CD4-positive, alpha-beta T cell treated with Interferon gamma for 1 hour (primary cell): ENCODE measurements around the gene ATP8A2.
"Not testable (repeated sequence)": the region's sequence is repeated elsewhere in the genome, so short reads cannot be mapped to it uniquely, and the experiment has no call there.

ENCODE experiments used
- DNase-seq: peaks from one replicate; pipeline ENCODE4 v3.0.0-alpha.2; 2020

Gene ATP8A2

DNA sequence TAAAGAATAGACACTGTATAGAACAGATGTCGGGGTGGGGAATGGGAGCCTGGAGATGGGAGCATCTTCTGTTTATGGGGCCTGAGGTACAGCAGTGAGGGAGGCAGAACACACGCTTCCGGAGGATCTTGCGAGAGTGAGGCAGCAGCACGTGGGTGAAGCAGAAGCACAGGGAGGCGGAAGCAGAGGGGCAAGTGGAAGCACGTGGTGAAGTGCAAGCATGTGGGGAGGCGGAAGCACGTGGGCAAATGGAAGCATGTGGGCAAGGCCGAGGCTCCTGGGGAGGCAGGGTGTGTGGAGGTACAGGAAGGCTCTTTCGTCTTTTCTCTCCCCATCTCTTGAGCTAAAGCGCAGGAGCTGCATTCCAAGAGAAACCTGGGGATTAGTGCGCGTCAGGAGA, 198.4 kb downstream of the ATP8A2 start:
- no peak for DNase-seq

DNA sequence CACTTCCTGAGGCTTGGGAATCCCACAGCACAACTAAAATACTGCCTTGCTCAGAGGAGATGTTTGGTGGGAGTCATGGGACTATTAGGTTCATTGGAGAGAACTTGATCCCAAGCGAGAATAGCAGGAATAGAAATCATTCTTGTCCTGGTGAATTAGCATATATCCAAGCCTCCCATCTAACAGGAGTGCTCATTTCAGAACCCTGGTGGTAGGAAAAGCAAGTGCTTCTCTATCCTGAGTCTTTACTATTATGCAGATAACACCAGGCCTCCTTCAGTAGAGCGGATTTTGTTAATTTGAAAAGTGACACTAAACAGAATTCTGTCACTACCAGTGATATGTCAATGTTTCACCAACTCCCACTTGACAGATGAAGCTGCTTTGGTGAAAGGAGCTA, 199.5 kb downstream of the ATP8A2 start:
- no peak for DNase-seq

DNA sequence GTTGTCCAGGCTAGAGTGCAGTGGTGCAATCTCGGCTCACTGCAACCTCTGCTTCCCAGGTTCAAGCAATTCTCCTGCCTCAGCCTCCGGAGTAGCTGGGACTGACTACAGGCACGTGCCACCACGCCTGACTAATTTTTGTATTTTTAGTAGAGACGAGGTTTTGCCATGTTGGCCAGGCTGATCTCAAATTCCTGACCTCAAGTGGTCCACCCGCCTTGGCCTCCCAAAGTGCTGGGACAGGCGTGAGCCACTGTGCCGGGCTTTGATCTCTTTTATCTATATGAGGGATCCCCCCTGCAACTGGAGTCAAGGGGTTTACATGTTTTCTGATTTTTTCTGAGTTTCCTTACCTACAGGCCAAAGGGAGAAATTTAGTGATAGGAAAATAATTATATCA, 200.4 kb downstream of the ATP8A2 start:
- not testable (repeated sequence) for DNase-seq

DNA sequence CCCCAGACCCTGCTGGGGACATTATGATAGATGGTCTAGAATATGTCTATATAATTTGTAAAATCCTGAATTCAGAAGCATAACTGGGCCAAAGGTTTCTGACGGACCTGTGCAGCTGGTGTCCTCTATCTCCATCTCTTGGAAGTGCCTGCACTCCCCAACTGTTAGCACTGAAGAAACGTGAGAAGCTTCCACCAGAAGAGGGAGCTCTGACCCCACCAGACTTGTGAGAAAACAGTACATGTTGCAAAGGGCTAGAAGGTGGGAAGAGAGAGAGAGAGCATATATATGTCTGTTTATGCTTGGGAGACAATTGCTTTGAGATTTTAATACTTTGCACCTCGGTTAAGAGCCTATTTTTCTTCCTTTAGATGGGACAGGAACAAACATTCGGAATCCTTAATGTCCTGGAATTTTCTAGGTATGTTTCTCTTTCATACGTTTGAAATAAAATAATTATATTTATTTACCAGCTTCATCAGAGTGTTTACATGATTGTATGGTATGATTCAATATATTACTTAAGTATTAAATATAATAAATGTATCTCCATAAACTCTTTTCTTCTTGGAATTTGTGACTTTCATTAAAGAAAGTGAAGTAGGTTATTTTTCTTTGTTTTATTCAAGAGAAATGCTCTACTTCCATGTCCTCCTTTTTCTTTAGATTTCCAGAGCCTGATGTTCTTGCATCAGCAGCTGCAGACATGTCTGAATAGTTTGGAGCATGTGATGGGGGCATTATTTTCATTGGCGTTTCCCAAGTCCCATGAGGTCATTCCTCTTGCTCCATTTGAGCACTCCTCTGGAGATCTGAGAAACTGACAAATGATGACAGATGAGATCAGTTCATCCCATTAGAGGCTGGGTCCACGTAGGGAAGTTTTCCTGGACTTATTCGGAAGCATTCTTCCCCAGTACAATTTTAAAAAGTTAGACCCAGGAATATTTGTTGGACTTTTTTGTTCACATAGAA, 202.9 kb downstream of the ATP8A2 start:
- DNase-seq, result peak; percentile 39

DNA sequence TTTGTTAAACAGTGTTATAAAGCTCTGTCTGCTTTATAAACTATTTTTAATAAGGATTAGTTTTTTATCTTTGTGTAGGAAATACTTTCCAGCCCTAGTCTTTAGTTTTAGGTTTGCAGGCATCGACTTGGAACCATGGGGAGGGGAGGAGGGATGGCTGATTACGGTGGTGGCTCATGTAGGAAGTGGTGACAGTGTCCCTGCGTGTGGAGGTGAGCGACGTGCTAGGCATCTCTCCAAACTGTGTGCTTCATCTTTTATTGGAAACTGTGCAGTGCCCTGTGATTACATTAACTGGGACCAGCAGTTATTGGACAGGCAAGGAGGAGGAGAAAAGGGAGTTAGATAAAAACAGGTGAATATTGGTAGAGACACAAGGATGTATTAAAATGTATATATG, 203.8 kb downstream of the ATP8A2 start:
- no peak for DNase-seq

DNA sequence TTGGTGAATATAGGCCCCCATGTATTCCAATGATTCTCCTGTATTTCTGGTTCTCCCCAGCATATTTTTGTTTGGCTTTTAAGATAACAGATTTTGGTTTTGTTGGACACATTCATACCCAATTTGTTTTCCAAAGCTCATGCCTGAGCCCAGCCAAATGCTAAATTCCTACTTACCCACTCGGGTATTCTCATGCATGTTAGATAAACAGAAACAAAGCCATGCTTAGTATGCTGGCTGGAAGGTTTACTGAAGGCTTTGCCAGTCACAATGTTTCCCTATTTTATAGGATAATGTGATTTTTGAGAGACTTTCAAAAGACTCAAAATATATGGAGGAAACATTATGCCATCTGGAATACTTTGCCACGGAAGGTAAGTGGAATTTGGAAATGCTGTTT, 206.8 kb downstream of the ATP8A2 start:
- DNase-seq, result no peak

DNA sequence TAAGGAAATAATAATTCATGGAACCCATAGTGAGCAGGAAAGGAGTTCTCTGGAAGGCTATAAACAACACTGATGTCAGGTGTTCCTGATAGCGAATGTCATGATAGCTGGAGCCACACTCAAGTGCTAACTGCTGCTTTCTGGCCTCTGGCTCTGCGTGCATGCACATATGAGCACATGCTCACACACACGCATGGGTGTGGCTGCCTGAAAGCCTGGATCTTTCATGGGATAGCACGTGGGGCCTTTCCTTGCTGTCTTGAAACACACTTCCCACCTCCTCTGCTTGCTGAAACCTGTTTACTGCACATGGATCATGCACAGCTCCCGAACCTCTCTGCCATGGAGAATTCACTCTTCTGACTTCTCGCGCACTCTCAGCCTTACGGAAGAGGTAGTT, 207.4 kb downstream of the ATP8A2 start:
- no peak for DNase-seq

DNA sequence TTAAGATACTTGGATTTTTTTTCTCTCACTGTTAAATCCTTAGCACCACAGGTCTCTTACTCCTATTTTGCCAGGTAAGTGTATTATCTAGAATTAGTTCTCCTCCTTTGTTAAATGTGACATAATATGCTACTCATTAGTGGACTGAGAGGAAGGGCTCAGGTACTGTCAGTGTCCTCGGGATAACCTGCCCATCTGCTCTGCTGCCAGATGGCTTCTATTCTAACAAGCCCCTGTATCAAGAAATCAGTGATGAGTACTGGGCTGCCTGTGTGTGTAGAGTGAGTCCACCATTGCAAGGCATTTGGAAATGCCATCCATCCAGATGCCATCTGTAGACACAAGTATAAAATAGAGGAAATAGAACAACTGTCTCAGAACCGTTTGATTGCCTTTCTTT, 209.6 kb downstream of the ATP8A2 start:
- no peak for DNase-seq

DNA sequence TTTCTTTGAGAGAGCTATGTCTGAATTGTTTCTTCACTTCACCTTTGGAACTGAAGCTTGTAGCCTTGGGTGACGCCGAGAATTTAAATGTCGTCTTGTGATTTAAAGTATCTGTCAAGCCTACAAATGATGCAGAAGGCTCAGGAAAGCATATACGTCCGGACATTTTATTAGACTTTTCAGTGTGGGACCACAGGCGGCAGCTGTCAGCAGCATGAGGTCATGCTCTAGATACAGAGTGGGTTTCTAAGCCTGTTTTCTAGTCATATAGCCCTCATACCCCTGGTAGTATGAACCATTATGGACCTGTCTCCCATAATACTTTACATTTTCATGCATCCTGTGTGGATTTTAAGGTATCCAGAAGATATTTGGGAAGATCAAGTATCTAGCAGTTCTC, 212.3 kb downstream of the ATP8A2 start:
- DNase-seq, result no peak

DNA sequence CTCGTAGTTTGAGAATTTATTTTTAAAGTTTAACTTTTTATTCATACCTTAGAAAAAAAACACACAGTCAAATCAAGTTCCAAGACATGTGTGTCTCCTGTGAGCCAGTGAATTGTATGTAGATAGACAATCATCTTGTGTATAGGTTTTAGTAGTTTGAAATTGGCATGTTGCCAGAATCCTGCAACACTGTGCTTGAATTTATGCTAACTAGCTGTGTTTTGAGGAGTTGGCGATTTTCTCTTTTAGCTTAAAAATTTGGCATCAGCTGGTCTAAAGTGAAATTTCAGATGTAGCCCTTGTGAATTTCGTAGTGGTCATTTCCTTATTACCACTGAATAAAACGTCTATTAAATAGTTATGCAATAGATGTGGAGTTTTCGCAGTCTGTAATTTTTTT, 213.2 kb downstream of the ATP8A2 start:
- no peak for DNase-seq

DNA sequence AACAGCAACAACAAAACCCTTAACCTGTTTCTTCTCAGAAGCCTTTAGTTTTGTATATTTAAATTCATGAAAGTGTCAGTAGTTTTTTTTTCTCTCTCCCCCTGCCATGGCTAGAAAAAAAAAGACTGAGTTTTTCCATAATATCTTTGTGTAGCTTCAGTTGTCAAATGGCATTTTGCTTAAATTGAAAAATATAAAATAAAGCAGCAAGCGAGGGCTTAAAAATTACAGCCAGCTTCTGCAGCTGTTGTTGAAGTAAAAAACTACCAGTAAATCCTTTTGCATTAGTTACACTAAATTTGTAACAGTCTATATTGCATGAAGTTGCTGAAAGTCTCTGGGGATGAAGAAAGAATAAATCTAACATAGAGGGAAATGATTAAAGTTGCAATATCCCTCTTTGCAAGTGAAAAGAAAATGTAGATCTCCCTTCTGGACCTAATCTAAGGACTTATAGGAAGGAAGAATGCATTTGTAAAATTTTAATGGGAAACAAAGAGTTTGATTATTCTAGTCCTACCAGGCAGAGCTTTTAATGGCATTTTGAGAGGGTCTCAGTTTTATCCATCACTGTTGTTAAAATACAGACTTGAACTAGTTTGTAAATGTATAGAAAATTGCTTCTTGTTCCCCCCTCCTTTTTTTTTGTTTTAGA, 215.7 kb downstream of the ATP8A2 start:
- no peak for DNase-seq

DNA sequence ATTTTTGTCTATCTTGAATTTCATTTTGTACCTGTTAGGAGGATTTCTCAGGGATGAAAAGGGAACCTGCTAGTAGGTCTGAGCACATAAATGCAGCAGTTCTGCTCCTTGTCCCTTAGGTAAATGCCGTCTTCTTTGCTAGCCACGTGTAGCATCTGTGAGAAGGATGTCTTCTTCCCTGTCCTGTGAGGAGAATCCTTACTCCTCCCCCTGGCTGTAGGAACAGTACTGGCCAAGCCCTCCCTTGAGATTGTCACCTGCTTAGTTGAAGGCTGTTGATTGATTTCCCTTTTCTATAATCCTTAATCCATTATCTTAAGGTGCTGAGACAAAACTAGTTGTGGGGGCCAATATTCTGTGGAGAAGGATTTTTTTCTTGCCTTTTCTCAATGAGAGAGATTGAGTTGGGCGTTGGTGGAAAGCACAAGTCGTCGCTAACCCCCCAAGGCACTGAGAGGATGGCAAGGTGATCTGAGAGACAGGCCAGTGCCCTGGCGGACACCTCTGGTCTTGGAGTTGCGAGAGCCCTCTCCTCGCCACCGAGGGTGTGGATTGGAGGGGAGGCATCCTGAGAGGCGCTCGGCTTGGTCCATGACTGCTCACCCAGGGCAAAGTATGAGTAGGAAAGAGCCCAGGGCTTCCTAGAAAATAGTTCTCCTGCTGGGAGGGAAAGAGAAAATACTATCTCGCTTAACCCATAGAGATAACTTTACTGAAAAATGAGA, 216.7 kb downstream of the ATP8A2 start:
- no peak for DNase-seq

DNA sequence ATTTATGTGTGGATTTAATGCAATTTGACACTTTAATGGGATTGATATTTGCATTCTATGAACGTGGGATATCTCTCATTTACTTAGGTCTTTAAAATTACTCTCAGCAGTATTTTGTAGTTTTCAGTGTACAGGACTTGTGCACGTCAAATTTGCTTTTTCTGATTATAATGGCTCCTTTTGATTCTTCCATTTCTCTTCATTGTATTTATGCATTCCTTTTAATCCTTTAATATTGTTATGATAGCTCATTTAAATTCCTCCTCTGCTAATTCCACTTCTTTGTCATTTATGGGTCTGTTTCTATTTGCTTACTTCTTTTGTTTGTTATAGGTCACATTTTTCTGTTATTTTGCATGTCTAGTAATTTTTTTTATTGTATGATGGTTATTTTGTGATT, 226.6 kb downstream of the ATP8A2 start:
- no peak for DNase-seq

DNA sequence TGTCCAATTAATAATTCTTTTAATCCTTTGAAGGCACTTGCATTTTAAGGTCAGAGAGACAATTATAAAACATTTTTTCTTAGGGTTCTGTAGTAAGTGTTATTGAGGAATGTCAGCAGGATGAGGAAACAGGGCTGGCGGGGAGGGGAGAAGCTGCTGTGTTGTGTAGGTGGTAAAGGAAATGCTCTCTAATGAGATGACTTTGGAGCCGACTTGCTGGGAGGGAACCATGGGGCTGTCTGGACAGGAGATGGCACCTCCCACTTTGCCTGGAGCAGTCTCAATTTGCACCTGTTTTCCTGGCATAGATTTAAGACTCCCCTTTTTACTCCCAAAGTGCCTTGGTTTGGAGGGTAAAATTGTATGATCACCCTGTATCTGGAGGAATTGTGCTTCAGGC, 230.4 kb downstream of the ATP8A2 start:
- no peak for DNase-seq

DNA sequence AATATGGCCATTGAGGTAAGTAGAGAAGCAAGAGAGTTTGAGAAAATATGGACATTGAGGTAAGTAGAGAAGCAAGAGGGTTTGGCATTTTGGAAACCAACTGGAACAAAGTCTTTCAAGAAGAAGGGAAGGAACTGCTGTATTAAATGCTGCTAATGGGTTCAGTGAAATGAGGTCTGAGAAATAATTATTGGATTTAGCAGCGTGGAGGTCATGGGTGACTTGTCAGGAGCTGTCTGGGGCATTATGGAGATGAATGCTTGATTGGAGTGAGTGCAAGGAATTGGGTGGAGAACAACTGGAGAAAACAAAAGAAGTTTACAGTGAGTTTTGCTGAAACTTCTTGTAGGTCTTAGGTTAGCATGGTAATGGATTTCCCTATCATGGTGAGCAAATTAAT, 232.3 kb downstream of the ATP8A2 start:
- no peak for DNase-seq

DNA sequence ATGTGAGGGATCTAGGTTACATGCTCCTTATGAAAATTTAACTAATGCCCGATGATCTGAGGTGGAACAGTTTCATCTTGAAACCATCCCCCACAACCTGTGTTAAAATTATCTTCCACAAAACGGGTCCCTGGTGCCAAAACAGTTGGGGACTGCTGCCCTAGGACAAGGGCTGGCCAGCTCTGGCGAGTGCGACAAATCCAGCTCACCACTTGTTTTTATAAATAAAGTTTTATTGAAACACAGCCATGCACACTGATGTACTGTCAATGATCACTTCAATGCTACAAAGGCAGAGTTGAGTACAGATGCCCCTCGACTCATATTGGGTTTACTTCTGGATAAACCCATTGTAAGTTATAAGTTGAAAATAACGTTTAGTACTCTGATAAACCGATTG, 235.3 kb downstream of the ATP8A2 start:
- DNase-seq, result no peak

DNA sequence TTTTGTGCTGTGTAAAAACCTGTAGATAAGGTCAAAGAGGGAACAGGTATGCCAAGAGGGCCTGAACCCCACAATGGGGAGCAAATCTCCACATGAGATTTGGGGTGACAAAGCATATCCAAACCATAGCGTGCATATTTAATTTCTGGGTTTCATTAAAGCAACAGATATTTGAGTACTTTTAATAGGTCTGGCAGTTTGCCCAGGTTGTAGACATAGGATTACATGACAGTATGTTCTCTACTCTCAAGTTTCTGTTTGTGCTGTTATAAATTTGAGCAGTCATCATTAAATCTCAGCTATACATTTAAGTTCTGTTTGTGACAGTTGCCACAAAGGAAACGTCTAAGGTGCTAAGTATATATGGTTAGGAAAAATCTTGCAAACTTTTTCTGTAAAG, 236.4 kb downstream of the ATP8A2 start:
- DNase-seq, result no peak

DNA sequence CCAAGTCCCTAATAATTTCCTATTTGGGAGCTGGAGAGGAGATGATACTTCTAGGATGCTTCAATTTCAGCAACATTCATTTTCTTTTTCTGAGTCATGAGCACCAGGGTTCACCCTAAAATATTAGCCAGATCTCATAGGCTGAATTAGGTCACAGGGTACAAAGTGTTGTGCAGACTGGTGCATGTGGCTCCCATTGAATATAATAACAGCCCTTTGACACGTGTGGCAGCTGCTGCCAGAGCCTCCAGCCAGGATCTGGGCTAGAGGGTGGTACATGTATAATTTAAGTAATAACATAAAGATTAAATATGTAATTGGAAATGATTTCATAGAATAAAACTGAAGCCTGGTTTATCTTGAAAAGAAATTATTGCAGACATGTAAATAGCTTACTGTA, 244.9 kb downstream of the ATP8A2 start:
- DNase-seq, result no peak

DNA sequence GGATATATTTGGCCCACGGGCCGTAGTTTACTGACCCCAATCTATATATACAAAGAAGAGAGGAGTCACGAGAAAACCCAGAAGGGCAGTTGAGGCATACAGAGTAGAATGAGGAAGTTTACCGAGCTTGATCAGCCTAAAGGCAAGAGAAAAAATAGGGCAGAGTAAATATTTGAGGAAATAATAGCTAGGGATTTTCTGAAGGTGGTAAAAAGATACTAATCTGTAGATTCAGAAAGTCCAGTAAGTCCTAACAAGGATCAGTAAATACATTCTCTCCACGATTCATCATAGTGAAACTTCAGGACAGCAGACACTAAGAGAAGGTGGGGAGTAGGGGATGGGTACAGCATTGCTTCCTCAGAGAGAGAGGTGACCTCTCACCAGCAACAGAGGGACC, 248.1 kb downstream of the ATP8A2 start:
- no peak for DNase-seq

DNA sequence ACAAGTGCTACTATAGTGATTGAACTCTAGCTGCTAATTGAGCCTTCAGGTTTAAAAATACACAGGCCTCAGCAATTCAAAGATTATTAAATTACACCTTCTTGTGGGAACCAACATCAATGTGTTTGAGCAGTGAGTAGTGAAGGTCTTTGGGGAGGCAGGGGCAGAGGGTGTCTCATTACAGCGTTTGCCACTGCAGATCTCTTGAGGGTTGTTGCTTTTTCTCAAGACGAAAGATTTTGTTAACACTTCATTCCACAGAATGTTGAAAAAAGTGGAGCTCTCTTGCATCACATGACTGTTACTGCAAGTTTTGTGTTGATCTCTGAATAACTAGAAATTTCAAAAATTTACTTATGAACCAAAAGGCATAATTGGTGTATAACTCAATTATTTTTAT, 253.6 kb downstream of the ATP8A2 start:
- no peak for DNase-seq

DNA sequence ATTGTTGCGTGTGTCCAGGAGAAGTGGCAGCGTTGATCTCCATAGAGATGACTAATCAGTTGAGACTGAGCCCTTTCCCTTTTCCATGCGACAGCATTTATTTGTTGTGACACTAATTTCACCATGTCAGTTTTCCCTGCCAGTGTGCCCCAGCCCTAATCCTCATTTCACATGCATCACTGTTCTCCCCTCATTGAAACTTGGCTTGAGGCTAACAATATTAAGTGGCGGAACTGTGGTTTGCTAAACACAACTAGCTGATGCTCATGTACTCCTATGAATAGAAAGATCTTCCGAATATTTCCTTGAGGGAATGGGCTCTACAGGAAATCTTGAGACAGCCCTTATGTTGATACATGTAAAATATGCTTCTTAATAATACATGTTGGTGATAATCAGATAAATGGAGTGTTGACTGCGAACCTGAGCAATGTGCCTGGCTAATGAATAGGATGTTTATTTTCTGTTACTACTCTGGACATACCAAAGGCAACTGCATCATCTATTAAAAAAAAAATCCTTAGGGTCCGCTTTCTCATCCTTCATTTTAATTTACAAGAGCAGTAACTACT, 258.6 kb downstream of the ATP8A2 start:
- no peak for DNase-seq

DNA sequence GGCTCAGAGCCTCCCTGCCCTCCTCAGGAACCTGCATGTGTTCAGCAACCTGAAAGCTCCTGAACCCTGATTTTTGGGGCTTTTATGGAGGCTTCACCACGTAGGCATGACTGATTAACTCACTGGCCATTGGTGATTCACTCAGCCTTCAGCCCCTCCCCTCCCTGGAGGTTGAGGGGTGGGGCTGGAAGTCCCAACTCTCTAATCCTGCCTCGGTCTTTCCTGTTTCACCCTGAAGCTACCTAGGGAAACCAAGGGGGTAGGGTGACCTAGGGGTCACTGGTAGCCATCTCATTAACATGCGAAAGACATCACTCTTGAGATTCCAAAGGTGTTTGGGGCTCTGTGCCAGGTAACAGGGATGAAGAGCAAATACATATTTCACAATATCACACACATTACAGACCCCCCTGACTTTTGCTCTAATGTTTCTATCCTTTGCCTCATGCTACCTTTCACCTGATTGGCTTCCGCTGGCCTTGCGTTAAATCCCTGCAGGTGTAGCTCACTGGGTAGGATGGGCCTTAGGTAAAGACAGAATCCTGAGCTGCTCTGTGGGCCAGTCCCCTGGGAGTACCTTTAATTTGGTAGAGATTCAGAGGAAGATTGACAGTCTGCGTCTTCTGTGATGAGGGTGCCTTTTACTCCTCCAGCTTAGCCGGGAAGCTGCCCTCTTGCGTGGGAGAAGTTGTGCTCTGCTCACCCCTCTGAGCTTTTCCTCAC, 260.6 kb downstream of the ATP8A2 start:
- DNase-seq, result no peak

DNA sequence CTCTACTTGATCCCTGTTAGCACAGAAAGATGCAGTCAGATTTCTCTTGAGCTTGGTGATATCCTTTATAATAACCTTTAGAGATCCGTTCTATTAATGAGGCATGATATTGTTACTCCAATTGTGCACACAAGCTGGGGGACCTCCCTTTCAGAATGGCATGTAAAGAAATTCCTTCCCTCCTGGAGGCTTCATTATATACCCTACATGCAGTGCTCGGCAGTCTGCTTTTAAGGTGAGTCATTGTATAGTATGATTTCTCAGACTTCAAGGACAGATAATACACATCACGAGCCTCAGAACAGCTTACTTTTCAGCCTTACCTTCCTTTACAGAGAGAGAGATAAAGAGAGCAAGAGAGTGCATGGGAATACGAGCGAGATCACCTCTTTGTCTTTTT, 261.3 kb downstream of the ATP8A2 start:
- no peak for DNase-seq
